SH-SY5Y (cell line): ENCODE measurements around the gene IGF2BP3.

ENCODE experiments used
- GATA2 ChIP-seq: IDR thresholded peaks from 2 replicates; pipeline ENCODE4 v1.6.1; 2011; ENCODE audit warnings: mild to moderate bottlenecking, low read depth, low read length
- GATA3 ChIP-seq: IDR thresholded peaks from 2 replicates; pipeline ENCODE4 v1.6.1; 2011; ENCODE audit warnings: low read depth, mild to moderate bottlenecking, low read length, moderate library complexity

The IGF2BP3 gene

DNA sequence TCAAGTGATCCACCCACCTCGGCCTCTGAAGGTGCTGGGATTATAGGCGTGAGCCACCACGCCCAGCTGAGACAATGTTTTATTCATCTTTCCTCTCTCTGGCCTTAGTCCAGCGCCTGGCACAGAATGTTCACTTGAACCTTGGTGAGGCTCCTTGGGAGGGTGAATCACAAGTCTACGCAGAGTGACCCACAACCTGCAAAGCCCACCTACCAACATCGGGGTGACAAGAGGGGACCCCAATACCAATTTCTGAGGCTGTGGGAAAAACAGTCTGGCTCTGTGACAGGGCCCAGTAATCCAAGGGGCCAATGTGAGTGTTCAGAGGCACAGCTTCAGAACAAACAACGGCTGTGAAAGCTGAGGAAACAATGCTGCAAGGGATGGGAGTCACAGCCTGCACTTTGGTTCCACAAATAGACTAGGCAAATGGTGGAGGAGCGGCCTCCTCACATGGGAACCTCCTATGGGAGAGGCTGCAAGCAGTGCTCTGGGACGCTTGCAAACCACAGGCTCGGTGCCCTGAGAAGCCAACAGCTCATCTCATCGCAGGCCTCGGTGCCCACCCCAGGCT, 176.7 kb downstream of the IGF2BP3 start:
- TF ChIP-seq GATA2 (no peak), GATA3 (no peak)

DNA sequence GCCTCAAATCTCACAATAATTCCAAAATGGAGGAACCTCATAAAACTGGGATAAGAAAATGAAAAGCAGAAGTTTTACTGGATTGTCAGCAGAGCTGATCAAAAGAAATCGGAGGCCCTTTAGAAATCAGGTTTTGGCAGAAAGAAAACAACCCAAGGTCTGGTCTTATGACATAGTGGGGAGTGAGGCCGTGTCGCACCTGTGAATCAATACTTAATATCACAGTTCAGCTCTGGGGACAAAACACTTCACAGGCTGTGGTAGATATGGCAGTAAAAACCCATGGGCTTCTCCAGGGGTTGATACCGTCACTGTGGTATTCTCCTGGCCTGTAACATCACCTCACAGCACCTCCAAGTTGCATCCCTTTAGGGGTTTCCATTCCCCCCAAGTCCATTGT, 177.7 kb downstream of the IGF2BP3 start:
- TF ChIP-seq GATA3 (no peak), GATA2 (no peak)

- TF ChIP-seq GATA3 (no peak), GATA2 (no peak)
Observed at GRCh38 chr7:23291957-23292560, 178.2 kb downstream of the IGF2BP3 start.

- no peak for TF ChIP-seq GATA3
- TF ChIP-seq GATA2, result no peak
Observed at GRCh38 chr7:23290993-23291392, 179.3 kb downstream of the IGF2BP3 start.

DNA sequence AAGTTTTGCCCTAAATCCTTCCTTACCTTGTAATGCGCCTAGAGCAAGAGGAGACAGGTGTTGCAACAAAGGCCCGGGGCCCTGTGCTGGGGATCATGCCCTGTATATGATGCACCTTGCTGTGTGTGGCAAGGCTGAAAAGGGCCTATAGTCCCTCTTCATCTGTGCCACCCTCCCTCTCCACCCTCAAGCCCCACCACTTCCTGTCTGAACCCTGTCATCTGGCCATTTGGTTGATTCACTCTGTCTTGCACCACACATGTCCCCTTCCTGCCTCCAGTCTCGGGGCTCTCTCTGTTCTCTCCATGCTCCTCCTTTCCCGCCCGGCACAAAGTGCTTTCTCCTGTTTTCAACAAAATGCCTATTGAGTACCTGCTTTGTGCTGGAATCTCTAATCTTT, 182.7 kb downstream of the IGF2BP3 start:
- no peak for TF ChIP-seq GATA3
- TF ChIP-seq GATA2, result no peak

GRCh38 chr7:23285657-23286646, 184.3 kb downstream of the IGF2BP3 start:
- TF ChIP-seq GATA2, result no peak
- no peak for TF ChIP-seq GATA3

GRCh38 chr7:23284871-23285270, 185.4 kb downstream of the IGF2BP3 start:
- no peak for TF ChIP-seq GATA2
- TF ChIP-seq GATA3, result no peak

GRCh38 chr7:23283086-23283485, 187.2 kb downstream of the IGF2BP3 start:
- no peak for TF ChIP-seq GATA2
- no peak for TF ChIP-seq GATA3

DNA sequence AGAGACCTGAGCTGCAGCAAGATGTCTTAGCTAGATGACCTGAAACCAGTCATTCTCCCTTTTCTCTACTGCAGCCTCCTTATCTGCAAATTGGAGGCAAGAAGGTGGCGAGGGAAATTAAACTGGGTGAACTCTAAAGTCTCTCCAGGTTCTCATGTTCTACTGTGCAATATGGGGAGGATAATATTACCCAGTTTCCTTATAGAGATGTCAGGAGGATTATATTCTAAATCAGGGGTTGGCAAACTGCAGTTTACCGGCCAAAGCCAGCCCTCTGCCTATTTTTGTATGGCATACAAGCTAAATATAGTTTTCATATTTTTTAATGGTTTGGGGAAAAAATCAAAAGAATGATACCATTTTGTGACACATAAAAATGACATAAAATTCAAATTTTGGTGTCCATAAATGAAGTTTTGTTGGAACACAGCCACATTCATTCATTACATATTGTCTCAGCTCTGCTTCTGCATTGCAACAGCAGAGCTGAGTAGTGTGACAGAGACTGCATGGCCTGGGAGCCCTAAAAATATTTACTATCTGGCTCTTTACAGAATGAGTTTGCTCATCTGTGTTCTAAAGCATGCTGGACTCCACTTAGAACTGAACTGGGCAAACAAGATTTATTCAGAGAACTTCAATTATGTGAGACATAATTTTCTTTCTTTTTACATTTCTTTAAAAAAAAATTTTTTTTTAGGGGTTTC, 190.3 kb downstream of the IGF2BP3 start:
- no peak for TF ChIP-seq GATA3
- TF ChIP-seq GATA2, result no peak

- TF ChIP-seq GATA3 (no peak), GATA2 (no peak)
Observed at GRCh38 chr7:23277359-23277989, 192.8 kb downstream of the IGF2BP3 start.

DNA sequence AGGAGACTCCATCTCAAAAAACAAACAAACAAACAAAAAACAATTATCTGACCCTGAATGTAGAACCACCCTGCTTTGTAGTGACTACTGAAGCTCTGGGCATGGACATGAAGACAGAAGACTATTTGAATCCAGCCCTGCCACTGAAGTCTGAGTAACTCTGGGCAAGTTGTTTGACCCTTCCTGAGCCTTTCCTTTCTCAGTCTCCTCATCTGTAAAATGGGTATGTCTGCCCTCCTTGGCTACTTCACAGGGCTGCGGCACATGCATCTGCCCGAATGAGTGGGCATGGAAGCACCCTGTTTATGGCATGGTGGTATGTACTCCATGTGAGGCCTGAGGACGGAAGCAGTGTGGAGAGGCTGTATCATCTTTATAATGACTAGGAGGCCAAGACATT, 193.3 kb downstream of the IGF2BP3 start:
- TF ChIP-seq GATA2 (no peak), GATA3 (no peak)

DNA sequence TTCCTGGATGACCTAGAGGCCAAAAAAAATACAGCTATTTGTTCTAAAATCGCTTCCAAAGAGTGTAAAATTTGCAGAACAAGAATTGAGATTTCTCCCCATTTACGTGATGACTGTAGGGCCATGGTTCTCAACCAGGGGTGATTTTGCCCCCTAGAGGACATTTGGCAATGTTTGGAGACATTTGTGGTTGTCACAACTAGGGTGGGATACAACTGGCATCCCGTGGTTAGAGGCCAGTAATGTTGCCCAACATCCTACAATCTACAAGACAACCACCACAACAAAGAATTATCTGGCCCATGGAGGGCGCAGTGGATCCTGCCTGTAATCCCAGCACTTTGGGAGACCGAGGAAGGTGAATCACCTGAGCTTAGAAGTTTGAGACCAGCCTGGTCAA, 193.9 kb downstream of the IGF2BP3 start:
- TF ChIP-seq GATA3 (no peak), GATA2 (no peak)

- no peak for TF ChIP-seq GATA2
- TF ChIP-seq GATA3, result no peak
Observed at GRCh38 chr7:23275912-23276311, 194.4 kb downstream of the IGF2BP3 start.
